NCI-H1694 treated with DMSO at 0.1 percent for 48 hours (cell line): ENCODE results near the gene PDSS2.
"Not testable (repeated sequence)": the region's sequence is repeated elsewhere in the genome, so short reads cannot be mapped to it uniquely, and the experiment has no call there.

Source experiments
- DNase-seq: peaks from one replicate; lab custom pipeline; 2025; lab: John Stamatoyannopoulos, UW

PDSS2 gene

DNA sequence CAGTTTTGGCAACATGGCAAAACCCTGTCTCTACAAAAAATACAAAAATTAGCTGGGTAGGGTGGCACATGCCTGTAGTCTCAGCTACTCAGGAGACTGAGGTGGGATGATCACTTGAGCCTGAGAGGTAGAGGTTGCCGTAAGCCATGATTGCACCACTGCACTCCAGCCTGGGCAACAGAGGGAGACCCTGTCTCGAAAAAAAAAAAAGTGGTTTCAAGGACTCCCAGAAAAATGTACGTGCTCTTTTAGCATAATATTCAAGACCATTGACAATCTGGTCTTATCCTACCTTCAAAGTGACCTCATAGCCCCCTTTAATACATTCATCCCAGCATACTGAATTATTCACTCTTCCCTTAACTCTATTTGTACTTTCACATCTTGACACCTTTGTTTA is 16.0 kb upstream of the PDSS2 start:
- not testable (repeated sequence) for DNase-seq

DNA sequence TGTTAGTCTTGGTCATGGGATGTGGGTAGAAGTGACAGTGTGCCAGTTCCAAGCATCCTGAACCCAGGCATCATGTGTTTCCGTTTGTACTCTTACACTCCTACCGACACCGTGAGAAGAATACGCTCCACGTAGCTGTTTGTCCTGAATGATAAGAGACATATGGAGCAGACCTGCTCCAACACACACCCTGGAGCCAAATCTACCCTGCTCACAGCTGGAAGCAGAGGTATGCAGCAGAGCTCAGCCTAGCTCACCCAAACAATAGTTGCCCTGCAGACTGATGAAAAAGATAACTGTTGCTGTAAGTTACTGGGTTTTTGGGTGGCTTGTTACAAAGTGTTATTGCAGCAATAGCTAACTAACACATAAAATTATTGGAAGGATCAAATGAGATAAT is 14.3 kb upstream of the PDSS2 start:
- no peak for DNase-seq

GRCh38 chr6:107470364-107470763 is 11.0 kb upstream of the PDSS2 start:
- DNase-seq: no peak

DNA sequence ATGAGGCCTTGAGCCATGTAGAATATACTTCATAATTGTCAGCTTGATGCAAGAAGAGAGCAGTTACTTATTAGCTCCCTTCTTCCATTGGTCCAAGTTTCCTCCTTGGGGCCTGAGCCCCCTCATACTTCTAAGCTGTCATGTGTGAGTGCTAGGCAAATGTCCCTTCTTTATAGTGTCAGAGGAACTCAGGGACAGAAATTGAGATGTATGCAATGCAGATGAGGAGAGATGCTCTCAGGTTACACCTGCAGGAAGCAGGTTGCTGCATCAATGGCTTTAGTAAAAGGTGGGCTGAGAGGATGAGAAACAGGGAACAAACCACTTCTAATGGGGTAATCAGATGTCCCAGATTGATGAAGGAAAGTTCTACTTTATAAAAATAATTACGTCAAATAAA is 6.7 kb upstream of the PDSS2 start:
- DNase-seq: no peak

DNA sequence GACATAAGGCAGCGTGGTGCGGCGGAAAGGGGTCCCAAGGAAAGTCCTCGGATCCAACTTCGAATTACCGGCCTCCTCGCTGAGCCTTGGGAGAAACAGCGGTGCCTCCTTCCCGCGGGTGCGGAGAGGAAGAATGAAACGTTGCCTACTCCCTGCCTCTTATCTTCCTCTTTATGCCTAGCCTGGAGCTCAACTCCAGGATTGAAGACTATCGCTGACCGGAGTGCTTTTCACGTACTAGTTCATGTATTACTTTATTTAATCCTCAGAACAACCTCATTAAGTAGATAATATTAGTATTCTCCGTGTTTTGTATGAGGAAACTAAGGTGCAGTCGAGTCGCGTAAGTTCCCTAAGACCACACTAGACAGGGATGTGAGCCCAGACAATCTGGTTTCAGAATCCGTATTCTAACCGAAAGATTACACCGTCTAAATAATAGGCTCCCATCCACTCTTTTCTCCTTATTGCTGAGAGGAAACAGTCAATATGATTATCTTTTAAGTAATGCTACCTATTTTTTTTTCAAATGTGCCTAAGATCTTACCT is 793 bp upstream of the PDSS2 start:
- DNase-seq: no peak

DNA sequence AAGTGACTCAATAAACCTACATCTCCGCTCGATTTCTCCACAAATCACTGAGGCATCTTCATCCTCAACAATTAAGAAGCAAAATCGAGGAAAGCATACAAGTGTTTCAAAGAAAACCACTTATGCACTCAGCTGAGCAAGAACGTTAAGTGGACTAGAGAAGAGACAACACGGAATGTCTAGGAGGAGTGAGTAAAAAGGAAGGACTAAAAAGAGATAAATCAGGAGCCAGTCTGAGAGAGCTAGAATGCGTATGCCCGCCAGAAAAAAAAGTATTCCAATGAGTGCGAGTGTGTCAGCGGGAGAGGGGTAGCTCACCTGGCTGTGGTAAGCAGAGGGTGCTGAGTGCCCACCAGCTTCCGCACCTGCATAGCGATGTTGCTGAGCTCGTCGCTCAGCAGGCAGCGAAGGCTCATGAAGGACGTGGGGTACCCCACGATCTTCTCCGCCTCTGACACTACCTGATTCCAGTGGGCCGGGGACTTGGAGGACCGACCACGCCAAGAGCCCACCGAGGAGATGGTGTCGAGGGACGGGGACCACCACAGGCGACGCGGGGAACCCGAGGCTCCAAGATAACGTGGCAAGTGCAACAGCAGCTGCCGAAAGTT is 587 bp downstream of the PDSS2 start:
- DNase-seq: no peak

DNA sequence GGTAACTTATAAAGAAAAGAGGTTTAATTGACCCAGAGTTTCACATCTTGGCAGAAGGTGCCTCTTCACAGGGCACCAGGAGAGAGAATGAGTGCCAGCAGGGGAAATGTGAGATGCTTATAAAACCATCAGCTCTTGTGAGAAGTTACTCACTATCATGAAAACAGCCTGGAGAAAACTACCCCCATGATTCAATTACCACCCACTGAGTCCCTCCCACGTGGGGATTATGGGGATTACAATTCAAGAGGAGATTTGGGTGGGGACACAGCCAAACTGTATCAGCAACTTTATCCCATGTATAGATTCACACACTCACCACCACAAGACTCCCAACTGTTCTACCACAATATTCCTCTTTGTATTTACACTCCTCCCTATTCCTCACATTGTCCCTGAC is 10.6 kb downstream of the PDSS2 start:
- no peak for DNase-seq

DNA sequence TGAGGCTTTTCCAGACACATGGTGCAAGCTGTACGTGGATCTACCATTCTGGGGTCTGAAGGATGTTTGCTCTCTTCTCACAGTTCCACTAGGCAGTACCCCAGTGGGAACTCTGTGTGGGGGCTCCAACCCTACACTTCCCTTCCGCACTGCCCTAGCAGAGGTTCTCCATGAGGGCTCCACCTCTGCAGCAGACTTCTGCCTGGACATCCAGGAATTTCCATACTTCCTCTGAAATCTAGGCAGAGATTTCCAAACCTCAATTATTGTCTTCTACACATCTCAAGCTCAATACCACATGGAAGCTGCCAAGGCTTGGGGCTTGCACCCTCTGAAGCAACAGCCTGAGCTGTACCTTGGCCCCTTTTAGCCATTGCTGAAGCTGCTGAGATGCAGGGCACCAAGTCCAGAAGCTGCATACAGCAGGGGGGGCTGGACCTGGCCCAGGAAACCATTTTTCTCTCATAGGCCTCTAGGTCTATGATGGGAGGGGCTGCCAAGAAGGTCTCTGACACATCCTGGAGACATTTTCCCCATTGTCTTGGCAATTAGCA is 11.6 kb downstream of the PDSS2 start:
- no peak for DNase-seq

DNA sequence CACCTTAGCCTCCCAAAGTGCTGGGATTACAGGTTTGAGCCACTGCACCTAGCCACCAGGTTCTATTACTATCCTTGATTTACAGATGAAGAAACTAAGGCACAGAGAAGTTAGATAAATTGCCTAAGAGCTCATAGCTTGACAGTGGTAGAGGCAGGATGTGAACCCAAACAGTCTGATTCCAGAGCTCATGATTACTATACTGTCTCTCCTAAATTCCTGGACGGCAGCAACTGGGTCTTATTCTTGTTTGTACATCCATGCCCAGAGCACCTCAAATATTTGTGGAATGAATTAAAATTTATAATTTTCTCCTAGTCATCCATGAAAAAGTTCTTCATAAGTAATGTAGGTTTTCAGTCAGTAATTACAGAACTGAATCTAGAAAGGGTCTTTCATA is 15.1 kb downstream of the PDSS2 start:
- DNase-seq: no peak

DNA sequence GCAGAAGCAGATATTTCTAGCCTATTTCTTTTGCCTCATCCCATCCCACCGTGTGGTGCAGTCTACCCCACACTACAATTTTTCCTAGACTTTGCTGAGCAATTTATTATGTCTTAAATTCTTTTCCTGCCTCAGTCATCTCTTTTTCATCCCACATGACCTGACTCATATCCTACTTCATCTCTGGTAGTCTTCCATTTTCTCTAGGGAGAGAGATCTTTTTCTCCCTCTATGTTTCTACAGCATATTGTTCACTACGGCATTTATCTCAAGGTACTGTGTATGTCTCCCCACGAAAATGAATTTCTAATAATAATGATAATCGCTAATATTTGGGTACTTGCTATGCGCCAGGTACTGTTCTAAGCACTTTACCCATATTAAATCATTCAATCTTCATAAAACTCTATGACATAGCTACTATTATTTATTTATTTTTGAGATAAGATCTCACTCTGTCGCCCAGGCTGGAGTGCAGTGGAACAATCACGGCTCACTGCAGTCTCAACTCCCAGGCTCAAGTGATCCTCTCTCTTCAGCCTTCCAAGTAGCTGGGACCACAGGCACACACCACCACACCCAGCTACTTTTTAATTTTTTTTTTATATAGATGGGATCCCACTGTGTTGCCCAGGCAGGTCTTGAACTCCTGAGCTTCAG is 15.6 kb downstream of the PDSS2 start:
- no peak for DNase-seq

DNA sequence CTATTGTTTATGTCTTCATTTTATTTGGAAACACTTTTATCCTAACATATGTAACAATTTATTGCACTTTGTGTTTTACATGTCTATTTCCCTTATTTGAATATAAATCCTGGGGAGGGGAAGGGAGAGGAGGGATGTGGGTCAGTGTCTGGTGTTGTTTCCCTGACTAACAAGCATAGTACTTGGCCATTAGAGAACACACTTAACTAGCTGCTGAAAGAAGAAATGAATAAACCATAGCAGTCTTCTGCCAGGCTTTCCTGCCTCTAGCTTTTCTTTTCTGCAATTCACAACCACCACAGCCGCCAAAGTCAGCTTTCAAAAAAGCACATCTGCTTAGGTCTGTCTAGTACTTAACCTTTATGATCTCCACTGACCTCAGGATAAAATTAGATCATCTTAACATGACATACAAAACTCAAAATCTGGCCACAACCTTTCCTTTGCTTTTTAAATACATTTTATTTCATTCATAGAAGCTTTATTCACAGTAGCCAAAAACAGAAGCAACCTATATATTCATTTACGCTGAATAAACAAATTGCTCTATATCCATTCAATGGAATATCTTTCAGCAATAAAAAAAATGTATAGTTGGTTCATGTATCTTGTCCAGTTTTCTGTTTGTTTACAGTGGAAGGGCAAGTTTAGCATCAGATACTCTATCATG is 16.3 kb downstream of the PDSS2 start:
- no peak for DNase-seq

- no peak for DNase-seq
These were observed 17.7 kb downstream of the PDSS2 start for GRCh38 chr6:107441682-107442081.

DNA sequence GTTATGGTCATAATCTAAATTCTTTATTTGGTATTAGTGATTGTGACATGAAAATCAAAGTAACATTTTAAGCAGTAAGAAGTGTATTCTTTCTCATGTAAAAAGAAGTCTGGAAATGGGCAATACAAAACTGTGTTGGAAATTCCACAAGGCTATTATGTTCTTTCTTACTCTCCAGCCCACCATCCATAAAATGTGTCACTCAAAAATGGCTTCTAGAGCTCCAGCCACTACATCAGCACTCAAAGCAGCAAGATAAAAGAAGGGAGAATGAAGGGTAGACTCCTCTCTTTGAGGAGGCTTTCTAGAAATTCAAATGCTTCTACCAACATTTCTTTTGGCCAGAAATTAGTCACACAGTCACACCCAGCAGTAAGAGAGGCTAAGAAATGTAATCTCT is 18.4 kb downstream of the PDSS2 start:
- DNase-seq: no peak

DNA sequence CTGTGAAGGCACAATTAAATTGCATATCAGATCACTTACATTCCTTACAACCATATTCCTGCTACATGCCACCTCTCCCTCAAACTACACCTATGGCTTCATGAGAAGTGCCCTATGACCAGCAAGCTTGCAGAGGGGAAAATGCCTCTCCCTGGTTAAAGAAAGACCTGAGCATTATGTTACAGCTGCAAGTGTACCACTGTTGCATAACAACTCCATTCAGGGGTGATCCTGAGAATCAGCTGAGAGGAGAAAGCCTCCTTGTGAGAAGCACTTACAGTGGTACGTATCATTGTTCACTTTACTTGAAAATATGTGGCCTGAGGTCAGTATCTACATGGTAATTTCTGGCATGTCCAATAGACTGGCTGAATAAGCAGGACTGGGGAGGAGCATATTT is 20.0 kb downstream of the PDSS2 start:
- DNase-seq: no peak

DNA sequence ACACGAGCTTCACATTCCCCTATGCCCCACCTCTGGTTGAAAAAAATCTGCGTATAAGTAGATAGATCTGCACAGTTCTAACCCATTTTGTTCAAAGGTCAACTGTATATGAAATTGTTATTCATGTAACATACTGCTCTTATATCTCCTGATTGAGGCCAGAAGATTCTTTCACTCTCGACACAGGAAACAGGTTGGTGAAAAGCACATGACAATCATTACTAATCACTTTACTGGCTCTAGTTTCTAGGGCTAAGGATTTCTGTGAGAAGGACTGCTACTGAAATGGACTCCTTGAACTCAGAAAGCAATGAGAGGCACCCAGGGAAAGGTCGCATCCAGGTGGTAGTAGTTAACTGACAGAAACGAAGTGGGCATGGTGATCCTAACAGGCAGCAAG is 21.7 kb downstream of the PDSS2 start:
- no peak for DNase-seq

DNA sequence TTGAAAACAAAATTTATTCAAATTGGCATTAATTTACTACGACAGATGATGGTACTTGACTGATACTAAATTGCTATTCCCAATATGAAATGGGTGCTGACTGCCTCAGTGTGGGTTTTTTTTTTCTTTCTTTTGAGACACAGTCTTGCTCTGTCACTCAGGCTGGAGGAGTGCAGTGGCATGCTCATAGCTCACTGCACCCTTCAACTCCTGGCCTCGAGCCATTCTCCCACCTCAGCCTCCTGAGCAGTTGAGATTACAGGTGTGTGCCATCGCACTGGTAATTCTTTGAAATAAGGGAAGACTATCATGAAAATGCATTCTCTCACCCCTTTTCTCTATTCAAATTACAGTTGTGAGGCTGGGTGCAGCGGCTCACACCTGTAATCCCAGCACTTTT is 22.5 kb downstream of the PDSS2 start:
- no peak for DNase-seq

DNA sequence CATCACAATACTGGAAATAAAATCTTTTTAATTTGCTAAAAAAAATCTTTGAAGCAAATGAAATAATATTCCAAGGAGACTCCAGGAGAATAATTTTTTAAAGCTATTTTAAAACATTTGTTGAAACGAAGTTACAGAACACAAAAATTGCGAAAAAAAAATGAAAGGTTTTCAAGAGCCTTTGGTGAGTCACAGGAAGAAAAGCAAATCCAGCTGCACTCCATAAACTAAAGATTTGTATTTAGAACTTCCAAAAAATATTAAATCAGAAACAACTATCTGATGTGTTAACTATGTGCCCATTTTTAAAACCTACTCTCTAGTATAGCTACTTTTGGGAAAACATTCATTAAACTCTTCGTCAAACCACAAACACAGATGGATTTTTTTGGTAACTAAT is 23.6 kb downstream of the PDSS2 start:
- no peak for DNase-seq

- no peak for DNase-seq
These were observed 24.6 kb downstream of the PDSS2 start for GRCh38 chr6:107434812-107435211.

- not testable (repeated sequence) for DNase-seq
These were observed 33.4 kb downstream of the PDSS2 start for GRCh38 chr6:107425951-107426350.

- no peak for DNase-seq
These were observed 35.8 kb downstream of the PDSS2 start for GRCh38 chr6:107423474-107423990.

DNA sequence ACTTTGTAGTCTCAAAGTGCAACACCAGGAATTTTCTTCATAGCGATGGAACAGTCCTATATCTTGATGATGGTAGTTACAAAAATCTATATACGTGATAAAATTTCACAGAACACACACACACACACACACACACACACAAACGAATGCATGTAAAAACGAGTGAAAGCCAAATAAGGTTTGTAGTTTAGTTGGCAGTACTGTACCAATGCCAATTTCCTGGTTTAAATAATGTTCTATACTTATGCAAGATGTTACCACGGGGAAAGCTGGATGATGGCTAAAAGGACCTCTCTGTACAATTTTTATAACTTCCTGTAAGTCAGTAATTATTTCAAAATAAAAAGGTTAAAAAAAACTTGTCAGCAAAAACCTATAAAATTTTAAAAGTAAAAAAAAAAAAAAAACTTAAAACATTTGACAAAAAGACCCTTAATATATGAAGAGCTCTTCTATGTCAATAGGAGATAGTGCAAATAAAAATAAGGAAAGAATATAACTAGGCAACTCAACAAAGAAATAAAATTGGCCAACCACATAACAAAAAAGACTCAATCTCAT is 37.6 kb downstream of the PDSS2 start:
- no peak for DNase-seq

DNA sequence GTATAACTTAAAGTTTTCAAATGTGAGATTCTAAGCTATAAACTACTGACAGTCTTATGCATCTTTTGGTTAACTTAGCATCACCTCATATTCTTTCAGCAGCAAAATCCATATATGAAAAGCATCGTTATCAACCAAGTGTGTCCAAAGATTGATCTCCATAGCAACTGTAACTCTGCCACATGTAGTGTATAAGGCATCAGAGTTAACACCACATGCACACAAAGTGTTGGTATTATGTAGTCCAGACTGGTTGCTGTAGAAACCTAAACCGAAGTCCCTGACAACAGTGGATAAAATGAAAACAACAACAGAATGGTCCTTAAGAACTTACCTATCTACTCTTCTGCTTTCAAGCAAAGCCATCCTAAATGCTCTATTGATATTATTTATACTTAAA is 39.6 kb downstream of the PDSS2 start:
- DNase-seq: no peak

DNA sequence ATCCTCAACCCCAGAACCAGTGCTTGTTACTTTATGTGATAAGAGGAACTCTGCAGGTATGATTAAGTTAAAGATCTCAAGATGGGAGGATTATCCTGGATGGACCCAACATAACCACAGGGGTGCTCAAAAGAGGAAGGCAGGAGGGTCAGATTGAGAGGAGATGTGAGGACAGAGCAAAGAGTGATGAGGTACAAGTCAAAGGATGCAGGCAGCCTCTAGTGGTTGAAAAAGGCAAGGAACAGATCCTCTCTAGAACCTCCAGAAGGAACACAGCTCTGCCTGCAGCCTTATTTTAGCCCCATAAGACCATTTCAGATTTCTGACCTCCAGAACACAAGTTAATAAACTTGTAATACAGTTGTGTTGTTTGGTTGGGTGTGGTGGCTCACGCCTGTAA is 41.2 kb downstream of the PDSS2 start:
- no peak for DNase-seq
